GM12878 (cell line): Measurements from ENCODE around the gene CFAP52.

Source experiments
- CTCF ChIP-seq, 3 experiments: IDR thresholded peaks in 2 of 3; conservative IDR thresholded peaks in 1 of 3; 2 replicates each; pipeline ENCODE4 v1.5.1; 2011; ENCODE audit warnings: low read depth in 3 of 3, low read length in 3 of 3, mild to moderate bottlenecking in 3 of 3, control low read depth in 2 of 3, moderate library complexity in 2 of 3, inconsistent platforms in 1 of 3, mixed read lengths in 1 of 3; ENCODE audit not compliant: control insufficient read depth in 2 of 3, insufficient read depth in 1 of 3; ENCODE audit errors: extremely low read depth in 1 of 3
- HDAC6 ChIP-seq: fragments of 200-600 bp; sonication (generic); IDR thresholded peaks from one replicate; pipeline ENCODE4 v1.8.0; 2017; ENCODE audit warnings: antibody characterized with exemption; ENCODE audit not compliant: unreplicated experiment
- PBX3 ChIP-seq: IDR thresholded peaks from 2 replicates; pipeline ENCODE4 v1.6.1; 2011; ENCODE audit warnings: mild to moderate bottlenecking, low read depth, low read length, moderate library complexity; ENCODE audit not compliant: insufficient replicate concordance
- SIX5 ChIP-seq: IDR thresholded peaks from 2 replicates; pipeline ENCODE4 v1.6.1; 2011; ENCODE audit warnings: mild to moderate bottlenecking, low read depth, low read length, moderate library complexity; ENCODE audit not compliant: severe bottlenecking
- TF ChIP-seq, protein P1 (sequence below): fragments of 450-650 bp; IDR thresholded peaks from 2 replicates; pipeline ENCODE4 v1.6.1; 2016; ENCODE audit warnings: mild to moderate bottlenecking, moderate library complexity, borderline replicate concordance
- TF ChIP-seq, protein P2 (sequence below): IDR thresholded peaks from 2 replicates; pipeline ENCODE4 v1.6.1; 2011; ENCODE audit warnings: low read depth, low read length, improper control_type of control experiment, borderline replicate concordance

- no peak for TF ChIP-seq SIX5
- no peak for TF ChIP-seq PBX3
- TF ChIP-seq CTCF (IDR thresholded peaks at IDR 0.05 in 2 of 3, conservative IDR thresholded peaks at IDR 0.05 in 1 of 3; ENCODE audit: control insufficient read depth in 2 of 3, extremely low read depth in 1 of 3, insufficient read depth in 1 of 3, low read depth in 3 of 3, low read length in 3 of 3) = no peak
- TF ChIP-seq, protein P1, sequence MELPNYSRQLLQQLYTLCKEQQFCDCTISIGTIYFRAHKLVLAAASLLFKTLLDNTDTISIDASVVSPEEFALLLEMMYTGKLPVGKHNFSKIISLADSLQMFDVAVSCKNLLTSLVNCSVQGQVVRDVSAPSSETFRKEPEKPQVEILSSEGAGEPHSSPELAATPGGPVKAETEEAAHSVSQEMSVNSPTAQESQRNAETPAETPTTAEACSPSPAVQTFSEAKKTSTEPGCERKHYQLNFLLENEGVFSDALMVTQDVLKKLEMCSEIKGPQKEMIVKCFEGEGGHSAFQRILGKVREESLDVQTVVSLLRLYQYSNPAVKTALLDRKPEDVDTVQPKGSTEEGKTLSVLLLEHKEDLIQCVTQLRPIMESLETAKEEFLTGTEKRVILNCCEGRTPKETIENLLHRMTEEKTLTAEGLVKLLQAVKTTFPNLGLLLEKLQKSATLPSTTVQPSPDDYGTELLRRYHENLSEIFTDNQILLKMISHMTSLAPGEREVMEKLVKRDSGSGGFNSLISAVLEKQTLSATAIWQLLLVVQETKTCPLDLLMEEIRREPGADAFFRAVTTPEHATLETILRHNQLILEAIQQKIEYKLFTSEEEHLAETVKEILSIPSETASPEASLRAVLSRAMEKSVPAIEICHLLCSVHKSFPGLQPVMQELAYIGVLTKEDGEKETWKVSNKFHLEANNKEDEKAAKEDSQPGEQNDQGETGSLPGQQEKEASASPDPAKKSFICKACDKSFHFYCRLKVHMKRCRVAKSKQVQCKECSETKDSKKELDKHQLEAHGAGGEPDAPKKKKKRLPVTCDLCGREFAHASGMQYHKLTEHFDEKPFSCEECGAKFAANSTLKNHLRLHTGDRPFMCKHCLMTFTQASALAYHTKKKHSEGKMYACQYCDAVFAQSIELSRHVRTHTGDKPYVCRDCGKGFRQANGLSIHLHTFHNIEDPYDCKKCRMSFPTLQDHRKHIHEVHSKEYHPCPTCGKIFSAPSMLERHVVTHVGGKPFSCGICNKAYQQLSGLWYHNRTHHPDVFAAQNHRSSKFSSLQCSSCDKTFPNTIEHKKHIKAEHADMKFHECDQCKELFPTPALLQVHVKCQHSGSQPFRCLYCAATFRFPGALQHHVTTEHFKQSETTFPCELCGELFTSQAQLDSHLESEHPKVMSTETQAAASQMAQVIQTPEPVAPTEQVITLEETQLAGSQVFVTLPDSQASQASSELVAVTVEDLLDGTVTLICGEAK = no peak
- TF ChIP-seq, protein P2, sequence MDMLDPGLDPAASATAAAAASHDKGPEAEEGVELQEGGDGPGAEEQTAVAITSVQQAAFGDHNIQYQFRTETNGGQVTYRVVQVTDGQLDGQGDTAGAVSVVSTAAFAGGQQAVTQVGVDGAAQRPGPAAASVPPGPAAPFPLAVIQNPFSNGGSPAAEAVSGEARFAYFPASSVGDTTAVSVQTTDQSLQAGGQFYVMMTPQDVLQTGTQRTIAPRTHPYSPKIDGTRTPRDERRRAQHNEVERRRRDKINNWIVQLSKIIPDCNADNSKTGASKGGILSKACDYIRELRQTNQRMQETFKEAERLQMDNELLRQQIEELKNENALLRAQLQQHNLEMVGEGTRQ = no peak
- no peak for TF ChIP-seq HDAC6
Observed at GRCh38 chr17:9632741-9633140, 56.3 kb downstream of the CFAP52 start.
